ENCODE data around the gene LAMC3. TPM values are rescaled to one million over a fixed set of nuclear protein-coding genes. Genes with fewer than 3 reads are reported as not detected.
"Not testable (repeated sequence)": the region's sequence is repeated elsewhere in the genome, so short reads cannot be mapped to it uniquely, and the experiment has no call there.

The LAMC3 gene
- total RNA-seq, 1 experiment from 2014 or later, result not detected

- no peak for DNase-seq (ENCODE audit: low spot score)
Measured at GRCh38 chr9:131097126-131097947, 88.4 kb downstream of the LAMC3 start.

- no peak for DNase-seq (ENCODE audit: low spot score)
Measured at GRCh38 chr9:131097948-131098278, 88.9 kb downstream of the LAMC3 start.

GRCh38 chr9:131098391-131099101, 89.6 kb downstream of the LAMC3 start:
- no peak for DNase-seq (ENCODE audit: low spot score)

GRCh38 chr9:131099102-131099606, 90.2 kb downstream of the LAMC3 start:
- no peak for DNase-seq (ENCODE audit: low spot score)

GRCh38 chr9:131099845-131100244, 90.9 kb downstream of the LAMC3 start:
- not testable (repeated sequence) for DNase-seq (ENCODE audit: low spot score)

GRCh38 chr9:131100445-131100844, 91.5 kb downstream of the LAMC3 start:
- DNase-seq (ENCODE audit: low spot score), result no peak

- no peak for DNase-seq (ENCODE audit: low spot score)
Measured at GRCh38 chr9:131101207-131101964, 92.4 kb downstream of the LAMC3 start.

GRCh38 chr9:131103024-131103423, 94.0 kb downstream of the LAMC3 start:
- DNase-seq (ENCODE audit: low spot score), result no peak

GRCh38 chr9:131103535-131103934, 94.6 kb downstream of the LAMC3 start:
- no peak for DNase-seq (ENCODE audit: low spot score)

GRCh38 chr9:131104016-131104740, 95.2 kb downstream of the LAMC3 start:
- DNase-seq (ENCODE audit: low spot score), result no peak

GRCh38 chr9:131105952-131106351, 97.0 kb downstream of the LAMC3 start:
- DNase-seq (ENCODE audit: low spot score), result no peak

GRCh38 chr9:131107760-131108159, 98.8 kb downstream of the LAMC3 start:
- DNase-seq (ENCODE audit: low spot score), result no peak

- DNase-seq (ENCODE audit: low spot score), result no peak
Measured at GRCh38 chr9:131111186-131111853, 102.3 kb downstream of the LAMC3 start.

GRCh38 chr9:131111854-131112311, 102.9 kb downstream of the LAMC3 start:
- no peak for DNase-seq (ENCODE audit: low spot score)

- DNase-seq (ENCODE audit: low spot score), result no peak
Measured at GRCh38 chr9:131112374-131113154, 103.6 kb downstream of the LAMC3 start.

GRCh38 chr9:131113655-131114054, 104.7 kb downstream of the LAMC3 start:
- no peak for DNase-seq (ENCODE audit: low spot score)

- no peak for DNase-seq (ENCODE audit: low spot score)
Measured at GRCh38 chr9:131114084-131114535, 105.1 kb downstream of the LAMC3 start.

- DNase-seq (ENCODE audit: low spot score), result not testable (repeated sequence)
Measured at GRCh38 chr9:131115360-131115742, 106.4 kb downstream of the LAMC3 start.

- DNase-seq (ENCODE audit: low spot score), result no peak
Measured at GRCh38 chr9:131116281-131117120, 107.5 kb downstream of the LAMC3 start.

Data from HT-29 (cell line).